Measurements from ENCODE around the gene PABPN1.

DNA sequence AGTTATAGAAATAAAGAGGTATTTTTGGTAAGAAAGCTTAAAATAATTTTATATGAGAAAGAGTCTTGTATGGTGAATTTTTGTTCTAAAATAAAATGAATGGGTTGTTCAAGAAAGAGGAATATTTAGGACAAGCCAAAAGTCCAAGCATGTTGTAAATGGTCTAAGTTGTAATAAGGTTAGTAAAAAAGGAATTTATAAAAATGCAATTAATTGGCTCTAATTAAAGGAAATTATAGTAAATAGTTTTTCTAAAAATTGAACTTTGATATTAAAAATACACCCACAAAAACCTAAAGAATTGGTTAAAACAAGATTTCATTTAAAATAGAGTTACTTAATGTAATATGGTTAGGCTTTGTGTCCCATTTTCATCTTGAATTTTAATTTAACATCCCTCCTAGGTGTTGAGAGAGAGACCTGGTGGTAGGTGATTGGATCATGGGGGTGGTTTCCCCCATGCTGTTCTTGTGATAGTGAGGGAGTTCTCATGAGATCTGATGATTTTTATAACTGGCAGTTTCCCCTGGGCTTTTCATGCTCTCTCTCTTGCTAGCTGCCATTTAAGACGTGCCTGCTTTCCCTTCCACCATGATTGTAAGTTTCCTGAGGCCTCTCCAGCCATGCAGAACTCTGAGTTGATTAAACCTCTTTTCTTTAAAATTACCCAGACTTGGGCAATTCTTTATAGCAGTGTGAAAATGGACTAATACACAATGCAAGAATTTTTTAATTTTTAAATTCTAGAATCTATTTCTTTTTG, 18.4 kb downstream of the PABPN1 start:
- TF ChIP-seq, protein P1, sequence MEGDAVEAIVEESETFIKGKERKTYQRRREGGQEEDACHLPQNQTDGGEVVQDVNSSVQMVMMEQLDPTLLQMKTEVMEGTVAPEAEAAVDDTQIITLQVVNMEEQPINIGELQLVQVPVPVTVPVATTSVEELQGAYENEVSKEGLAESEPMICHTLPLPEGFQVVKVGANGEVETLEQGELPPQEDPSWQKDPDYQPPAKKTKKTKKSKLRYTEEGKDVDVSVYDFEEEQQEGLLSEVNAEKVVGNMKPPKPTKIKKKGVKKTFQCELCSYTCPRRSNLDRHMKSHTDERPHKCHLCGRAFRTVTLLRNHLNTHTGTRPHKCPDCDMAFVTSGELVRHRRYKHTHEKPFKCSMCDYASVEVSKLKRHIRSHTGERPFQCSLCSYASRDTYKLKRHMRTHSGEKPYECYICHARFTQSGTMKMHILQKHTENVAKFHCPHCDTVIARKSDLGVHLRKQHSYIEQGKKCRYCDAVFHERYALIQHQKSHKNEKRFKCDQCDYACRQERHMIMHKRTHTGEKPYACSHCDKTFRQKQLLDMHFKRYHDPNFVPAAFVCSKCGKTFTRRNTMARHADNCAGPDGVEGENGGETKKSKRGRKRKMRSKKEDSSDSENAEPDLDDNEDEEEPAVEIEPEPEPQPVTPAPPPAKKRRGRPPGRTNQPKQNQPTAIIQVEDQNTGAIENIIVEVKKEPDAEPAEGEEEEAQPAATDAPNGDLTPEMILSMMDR (IDR thresholded peaks at IDR 0.05; ENCODE audit: low read length): no peak
- no peak for TF ChIP-seq EZH2 (optimal IDR thresholded peaks at IDR 0.05; ENCODE audit: low read depth, low read length)
- no peak for TF ChIP-seq EZH2phosphoT487 (IDR thresholded peaks at IDR 0.05; ENCODE audit: low read length)
